Fibroblast of villous mesenchyme (primary cell): ENCODE results near the gene CELF2. TPM values are rescaled to one million over a fixed set of nuclear protein-coding genes. Genes with fewer than 3 reads are reported as not detected.

ENCODE experiments used
- DNase-seq: peaks from one replicate; pipeline ENCODE4 v3.0.0-alpha.2; 2010; ENCODE audit warnings: low read depth
- H3K4me3 ChIP-seq: 2 replicates; pipeline ENCODE4 v1.5.1; 2011; ENCODE audit warnings: low read depth, mild to moderate bottlenecking, low read length
- total RNA-seq: library from RNA; depleted of rRNA; stranded (reverse); fragments of >200 nt; gene quantifications from 2 replicates; pipeline ENCODE4 v1.2.3, GENCODE V29; 2012
- TF ChIP-seq, protein P1 (sequence below): IDR thresholded peaks from 2 replicates; pipeline ENCODE4 v1.5.1; 2012; ENCODE audit warnings: low read depth, mild to moderate bottlenecking, low read length; ENCODE audit not compliant: insufficient read depth

The CELF2 gene
- total RNA-seq, result 0.97 and 2.2 TPM in 2 replicates

DNA sequence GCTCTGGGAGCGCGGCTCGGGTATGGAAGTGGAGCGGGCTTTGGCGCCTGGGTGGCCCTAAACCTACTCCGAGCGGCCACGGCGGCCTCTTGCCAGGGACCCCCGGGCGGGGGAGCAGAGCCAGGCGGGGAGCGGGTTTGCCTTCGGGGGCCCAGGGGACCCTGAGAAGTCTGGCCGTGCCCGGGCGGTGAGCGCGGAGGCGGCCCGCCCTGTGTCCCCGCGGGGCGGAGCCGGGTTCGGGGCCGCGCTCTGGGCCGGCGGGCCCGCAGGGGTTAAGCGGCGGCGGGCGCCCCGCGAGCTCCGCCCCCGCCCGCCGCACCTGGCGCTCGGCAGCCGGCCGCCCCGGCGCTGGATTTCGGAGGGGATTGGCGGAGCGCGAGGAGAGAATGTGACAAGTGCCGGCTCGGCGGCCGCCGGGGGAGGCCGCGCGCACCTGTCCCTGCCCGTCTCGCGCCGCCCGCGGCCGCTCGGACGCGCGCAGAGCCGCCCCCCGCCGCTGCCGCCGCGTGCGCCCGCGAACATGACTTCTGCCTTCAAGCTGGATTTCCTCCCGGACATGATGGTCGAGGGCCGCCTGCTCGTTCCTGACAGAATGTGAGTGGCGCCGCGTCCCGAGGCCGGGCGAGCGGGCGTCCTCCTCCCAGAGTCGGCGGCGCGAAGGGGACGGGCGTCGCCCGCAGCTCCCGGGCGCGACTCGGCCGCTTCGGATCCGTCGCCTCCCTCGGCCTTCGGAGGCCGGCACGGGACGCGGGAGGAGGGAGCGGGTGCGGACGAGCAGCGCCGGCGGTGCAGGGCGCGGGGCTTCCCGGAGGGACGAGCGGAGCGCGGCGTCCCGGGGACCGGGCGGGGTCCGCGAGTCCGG is at the start of gene CELF2:
TSS of gene CELF2 (plus strand) at position 303 of the 862 bp plus-strand sequence. CDS start at position 521, 218 bp downstream.
- TF ChIP-seq, protein P1, sequence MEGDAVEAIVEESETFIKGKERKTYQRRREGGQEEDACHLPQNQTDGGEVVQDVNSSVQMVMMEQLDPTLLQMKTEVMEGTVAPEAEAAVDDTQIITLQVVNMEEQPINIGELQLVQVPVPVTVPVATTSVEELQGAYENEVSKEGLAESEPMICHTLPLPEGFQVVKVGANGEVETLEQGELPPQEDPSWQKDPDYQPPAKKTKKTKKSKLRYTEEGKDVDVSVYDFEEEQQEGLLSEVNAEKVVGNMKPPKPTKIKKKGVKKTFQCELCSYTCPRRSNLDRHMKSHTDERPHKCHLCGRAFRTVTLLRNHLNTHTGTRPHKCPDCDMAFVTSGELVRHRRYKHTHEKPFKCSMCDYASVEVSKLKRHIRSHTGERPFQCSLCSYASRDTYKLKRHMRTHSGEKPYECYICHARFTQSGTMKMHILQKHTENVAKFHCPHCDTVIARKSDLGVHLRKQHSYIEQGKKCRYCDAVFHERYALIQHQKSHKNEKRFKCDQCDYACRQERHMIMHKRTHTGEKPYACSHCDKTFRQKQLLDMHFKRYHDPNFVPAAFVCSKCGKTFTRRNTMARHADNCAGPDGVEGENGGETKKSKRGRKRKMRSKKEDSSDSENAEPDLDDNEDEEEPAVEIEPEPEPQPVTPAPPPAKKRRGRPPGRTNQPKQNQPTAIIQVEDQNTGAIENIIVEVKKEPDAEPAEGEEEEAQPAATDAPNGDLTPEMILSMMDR, result no peak
- no peak for DNase-seq

DNA sequence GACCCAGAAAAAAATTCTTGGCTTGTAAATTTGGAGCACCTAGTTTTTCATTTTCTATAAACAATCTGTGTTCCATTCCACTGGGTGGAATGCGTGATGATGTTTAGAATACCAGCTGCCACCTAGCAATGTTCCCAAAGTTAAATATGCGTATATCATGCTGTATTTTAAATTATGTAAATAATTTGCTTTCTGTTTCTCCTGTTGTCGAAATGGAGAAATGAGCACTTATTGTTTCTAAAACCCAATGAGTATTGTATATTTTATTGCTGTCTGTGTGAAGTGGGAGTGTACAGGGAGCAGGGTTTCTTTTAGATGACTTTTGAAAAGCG is 49.4 kb upstream of the CELF2 start:
- TF ChIP-seq, protein P1, result no peak
- peak; percentile 7 for DNase-seq
- no peak overlapping the region for H3K4me3 ChIP-seq

More for the DNA sequence above, at the start of gene CELF2:
- peak within 1 kb of the TSS; percentile 35 for H3K4me3 ChIP-seq

DNA sequence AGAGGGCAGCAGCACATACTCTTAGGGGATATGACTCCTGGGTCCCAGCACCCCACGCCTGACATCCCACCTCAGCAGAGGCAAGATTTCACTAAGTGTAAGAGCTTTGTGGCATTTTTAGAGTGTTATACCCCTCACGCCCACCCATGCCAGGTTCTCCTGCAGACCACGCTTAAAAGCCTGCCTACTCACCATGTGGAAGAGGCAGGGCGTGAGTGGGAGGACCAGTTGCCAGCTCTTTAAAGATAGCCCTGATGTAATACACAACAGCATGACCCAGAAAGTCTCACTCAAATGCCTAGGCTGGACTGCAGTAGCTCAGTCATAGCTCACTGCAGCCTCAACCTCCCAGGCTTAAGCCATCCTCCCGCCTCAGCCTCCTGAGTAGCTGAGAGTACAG is 44.4 kb upstream of the CELF2 start:
- no peak overlapping the region for H3K4me3 ChIP-seq
- TF ChIP-seq, protein P1, result no peak

DNA sequence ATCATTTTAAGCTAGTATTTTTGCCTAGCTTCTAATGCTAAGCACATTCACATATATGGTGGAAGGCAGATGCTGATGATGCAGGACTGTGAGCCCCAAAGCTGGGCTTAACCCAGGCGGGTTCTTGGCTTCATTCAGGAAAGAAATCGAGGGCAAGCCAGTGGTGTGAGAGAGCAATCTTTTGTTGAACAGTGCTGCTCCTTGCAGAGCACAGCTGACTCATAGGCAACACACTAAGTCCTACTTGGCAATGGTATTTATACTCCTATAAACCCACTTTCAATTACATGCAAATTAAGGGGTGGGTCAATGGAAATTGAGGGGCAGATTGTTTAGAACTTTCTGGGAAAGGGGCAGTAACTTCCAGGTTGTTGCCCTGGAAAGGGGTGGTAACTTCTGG is 42.0 kb upstream of the CELF2 start:
- no peak for DNase-seq

More for the DNA sequence above, 44.4 kb upstream of the CELF2 start:
- no peak for DNase-seq

DNA sequence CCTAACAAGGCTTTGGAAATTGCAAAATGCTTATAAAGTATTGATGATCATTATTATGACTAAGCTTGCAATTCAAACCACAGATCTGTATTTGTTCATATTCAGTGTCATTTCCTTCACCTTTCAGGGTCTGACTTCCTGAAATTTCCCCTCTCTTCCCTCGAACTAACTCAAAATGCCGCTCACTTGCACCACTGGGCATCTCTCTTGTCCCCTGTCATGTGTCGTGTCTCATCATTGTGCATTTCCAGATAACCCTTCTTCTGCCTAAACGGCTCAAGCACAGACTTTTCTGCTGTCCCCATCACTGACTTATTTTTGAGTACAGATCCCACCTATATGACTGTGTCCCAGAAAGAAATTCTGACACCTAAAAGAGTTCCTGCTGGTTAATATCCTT is 41.0 kb upstream of the CELF2 start:
- TF ChIP-seq, protein P1, result no peak
- no peak overlapping the region for H3K4me3 ChIP-seq
- DNase-seq, result no peak

More for the DNA sequence above, 42.0 kb upstream of the CELF2 start:
- TF ChIP-seq, protein P1, result no peak
- H3K4me3 ChIP-seq, result no peak overlapping the region

DNA sequence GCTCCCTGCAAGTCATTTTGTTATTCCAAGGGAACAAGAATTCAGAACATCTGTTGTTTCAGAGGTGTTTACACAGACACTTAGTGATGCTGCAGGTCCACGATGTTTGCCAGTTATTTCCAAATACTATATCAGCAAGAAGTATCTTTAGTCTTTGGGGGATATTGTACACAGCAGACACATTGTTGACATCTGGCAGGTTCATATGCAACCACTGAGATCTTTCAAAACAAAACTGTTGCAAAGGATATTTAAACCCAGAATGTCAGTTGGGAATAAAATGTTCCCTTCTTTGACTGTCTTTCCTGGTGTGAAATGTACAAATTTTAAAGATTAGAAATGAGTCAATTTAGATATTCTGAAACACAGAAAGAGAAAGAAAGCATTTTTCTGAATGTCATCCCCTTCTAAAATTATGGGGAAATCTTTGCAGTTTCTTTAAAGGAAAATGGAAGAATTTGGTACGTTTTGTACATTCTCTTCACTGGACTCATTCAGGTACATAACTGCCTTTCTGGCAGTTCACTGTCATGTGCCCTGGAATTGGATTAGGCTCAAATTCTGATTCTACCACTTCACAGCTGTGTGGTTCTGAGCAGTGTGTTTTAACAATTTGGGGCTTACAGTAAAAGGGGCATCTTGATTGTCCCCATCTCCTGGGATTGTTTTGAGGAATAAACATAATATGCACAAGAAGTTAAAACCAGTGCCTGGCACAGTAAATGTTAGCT is 40.3 kb upstream of the CELF2 start:
- TF ChIP-seq, protein P1, result no peak
- no peak for DNase-seq
- no peak overlapping the region for H3K4me3 ChIP-seq
